HEK293 (cell line): ENCODE data around the gene CREB5.

ENCODE experiments used
- CTCF ChIA-PET: fragments of 350-600 bp; formaldehyde crosslinking; extraction: SDS; loops from one replicate; lab custom pipeline; 2021; ENCODE audit warnings: antibody characterized with exemption; lab: Yijun Ruan, JAX
- POLR2A ChIA-PET: fragments of 300-600 bp; formaldehyde crosslinking; extraction: SDS; loops from one replicate; lab custom pipeline; 2020; ENCODE audit warnings: antibody characterized with exemption, inconsistent platforms; lab: Yijun Ruan, JAX
- H3K27ac ChIP-seq: fragments of 200-500 bp; sonication (Bioruptor generic); 2 replicates; pipeline ENCODE4 v1.5.1; 2014; ENCODE audit warnings: low read depth, low read length, control low read depth, inconsistent platforms; ENCODE audit errors: extremely low read depth
- H3K36me3 ChIP-seq, 2 experiments: fragments of 200-500 bp in 1 of 2; sonication (Bioruptor generic) in 1 of 2; 1 replicate in 1 of 2; 2 replicates in 1 of 2; pipeline ENCODE4 v1.5.1; 2014 to 2017; ENCODE audit warnings: inconsistent platforms in 2 of 2, low read length in 2 of 2; ENCODE audit not compliant: control insufficient read depth in 2 of 2, insufficient read depth in 1 of 2
- H3K4me1 ChIP-seq: fragments of 200-500 bp; sonication (Bioruptor generic); 2 replicates; pipeline ENCODE4 v1.5.1; 2014; ENCODE audit warnings: mild to moderate bottlenecking, low read length, inconsistent platforms; ENCODE audit not compliant: control insufficient read depth, insufficient read depth
- H3K4me3 ChIP-seq: 2 replicates; pipeline ENCODE4 v1.5.1; 2011; ENCODE audit warnings: low read depth, mild to moderate bottlenecking, control low read depth, low read length, moderate library complexity
- H3K9me3 ChIP-seq: fragments of 200-500 bp; sonication (Bioruptor generic); 2 replicates; pipeline ENCODE4 v1.5.1; 2014; ENCODE audit warnings: low read depth, low read length, inconsistent platforms; ENCODE audit not compliant: control insufficient read depth, insufficient read depth
- GFI1B ChIP-seq: fragments of 450-650 bp; formaldehyde crosslinking; IDR thresholded peaks from 2 replicates; pipeline ENCODE4 v1.5.1; 2016; ENCODE audit warnings: missing biosample characterization, missing genetic modification characterization
- GLI2 ChIP-seq: fragments of 450-650 bp; formaldehyde crosslinking; IDR thresholded peaks from 2 replicates; pipeline ENCODE4; 2017; ENCODE audit warnings: missing biosample characterization, missing genetic modification characterization, low read depth, borderline replicate concordance
- HOXC10 ChIP-seq: sonication (generic); formaldehyde crosslinking; IDR thresholded peaks from 2 replicates; pipeline ENCODE4 v1.8.1; 2023; ENCODE audit warnings: mild to moderate bottlenecking, missing genetic modification reagents
- HOXD13 ChIP-seq: sonication (generic); formaldehyde crosslinking; IDR thresholded peaks from 2 replicates; pipeline ENCODE4 v1.8.0; 2022; ENCODE audit warnings: missing genetic modification reagents, borderline replicate concordance
- OVOL3 ChIP-seq: fragments of 450-650 bp; formaldehyde crosslinking; IDR thresholded peaks from 2 replicates; pipeline ENCODE4 v1.5.1; 2016; ENCODE audit warnings: missing biosample characterization, missing genetic modification characterization
- SCRT1 ChIP-seq: fragments of 450-650 bp; formaldehyde crosslinking; IDR thresholded peaks from 2 replicates; pipeline ENCODE4 v1.5.1; 2016; ENCODE audit warnings: missing biosample characterization, missing genetic modification characterization, borderline replicate concordance
- SP3 ChIP-seq: fragments of 450-650 bp; formaldehyde crosslinking; IDR thresholded peaks from 2 replicates; pipeline ENCODE4 v1.5.1; 2016; ENCODE audit warnings: missing biosample characterization, missing genetic modification characterization
- ZBTB8A ChIP-seq: fragments of 450-650 bp; formaldehyde crosslinking; IDR thresholded peaks from 2 replicates; pipeline ENCODE4 v1.5.1; 2016; ENCODE audit warnings: missing biosample characterization, missing genetic modification characterization
- ZEB2 ChIP-seq: fragments of 450-650 bp; formaldehyde crosslinking; IDR thresholded peaks from 2 replicates; pipeline ENCODE4 v1.5.1; 2016; ENCODE audit warnings: missing biosample characterization, missing genetic modification characterization
- ZIC2 ChIP-seq: fragments of 450-650 bp; formaldehyde crosslinking; IDR thresholded peaks from 2 replicates; pipeline ENCODE4 v1.5.1; 2016; ENCODE audit warnings: missing biosample characterization, missing genetic modification characterization
- ZNF155 ChIP-seq: fragments of 450-650 bp; formaldehyde crosslinking; IDR thresholded peaks from 2 replicates; pipeline ENCODE4 v1.5.1; 2016; ENCODE audit warnings: missing biosample characterization, missing genetic modification characterization
- ZNF19 ChIP-seq: fragments of 450-650 bp; formaldehyde crosslinking; IDR thresholded peaks from 2 replicates; pipeline ENCODE4; 2016; ENCODE audit warnings: missing biosample characterization, missing genetic modification characterization, low read depth
- ZNF202 ChIP-seq: fragments of 450-650 bp; formaldehyde crosslinking; IDR thresholded peaks from 2 replicates; pipeline ENCODE4 v1.5.1; 2016; ENCODE audit warnings: missing biosample characterization, missing genetic modification characterization, borderline replicate concordance
- ZNF223 ChIP-seq: fragments of 450-650 bp; formaldehyde crosslinking; IDR thresholded peaks from 2 replicates; pipeline ENCODE4 v1.5.1; 2016; ENCODE audit warnings: missing biosample characterization, missing genetic modification characterization
- ZNF324 ChIP-seq: fragments of 450-650 bp; formaldehyde crosslinking; IDR thresholded peaks from 2 replicates; pipeline ENCODE4 v1.5.1; 2016; ENCODE audit warnings: missing biosample characterization, missing genetic modification characterization
- ZNF624 ChIP-seq: fragments of 450-650 bp; formaldehyde crosslinking; IDR thresholded peaks from 2 replicates; pipeline ENCODE4 v1.5.1; 2017; ENCODE audit warnings: missing biosample characterization, missing genetic modification characterization
- ZNF629 ChIP-seq: fragments of 450-650 bp; formaldehyde crosslinking; IDR thresholded peaks from 2 replicates; pipeline ENCODE4 v1.5.1; 2017; ENCODE audit warnings: missing biosample characterization, missing genetic modification characterization
- ZNF664 ChIP-seq: fragments of 450-650 bp; formaldehyde crosslinking; IDR thresholded peaks from 2 replicates; pipeline ENCODE4 v1.5.1; 2016; ENCODE audit warnings: missing biosample characterization, missing genetic modification characterization
- ZNF701 ChIP-seq: fragments of 450-650 bp; formaldehyde crosslinking; IDR thresholded peaks from 2 replicates; pipeline ENCODE4 v1.5.1; 2016; ENCODE audit warnings: missing biosample characterization, missing genetic modification characterization
- ZNF76 ChIP-seq: fragments of 450-650 bp; formaldehyde crosslinking; IDR thresholded peaks from 2 replicates; pipeline ENCODE4; 2016; ENCODE audit warnings: low read depth, missing biosample characterization, missing genetic modification characterization, borderline replicate concordance
- ZNF768 ChIP-seq: fragments of 450-650 bp; formaldehyde crosslinking; IDR thresholded peaks from 2 replicates; pipeline ENCODE4 v1.5.1; 2018; ENCODE audit warnings: missing biosample characterization, mild to moderate bottlenecking, missing genetic modification characterization
- TF ChIP-seq, protein P1 (sequence below): fragments of 450-650 bp; formaldehyde crosslinking; IDR thresholded peaks from 2 replicates; pipeline ENCODE4 v1.5.1; 2016; ENCODE audit warnings: missing biosample characterization, missing genetic modification characterization
- TF ChIP-seq, protein P2 (sequence below): fragments of 450-650 bp; formaldehyde crosslinking; IDR thresholded peaks from 2 replicates; pipeline ENCODE4 v1.5.1; 2016; ENCODE audit warnings: missing biosample characterization, missing genetic modification characterization
- TF ChIP-seq, protein P3 (sequence below): fragments of 450-650 bp; formaldehyde crosslinking; IDR thresholded peaks from 2 replicates; pipeline ENCODE4 v1.5.1; 2016; ENCODE audit warnings: missing biosample characterization, missing genetic modification characterization
- TF ChIP-seq, protein P4 (sequence below): fragments of 450-650 bp; formaldehyde crosslinking; IDR thresholded peaks from 2 replicates; pipeline ENCODE4 v1.5.1; 2016; ENCODE audit warnings: missing biosample characterization, missing genetic modification characterization, low read depth
- TF ChIP-seq, protein P5 (sequence below): fragments of 450-650 bp; formaldehyde crosslinking; conservative IDR thresholded peaks from 2 replicates; pipeline ENCODE4 v1.5.1; 2016; ENCODE audit warnings: low read depth, missing biosample characterization, missing genetic modification characterization

The CREB5 gene

DNA sequence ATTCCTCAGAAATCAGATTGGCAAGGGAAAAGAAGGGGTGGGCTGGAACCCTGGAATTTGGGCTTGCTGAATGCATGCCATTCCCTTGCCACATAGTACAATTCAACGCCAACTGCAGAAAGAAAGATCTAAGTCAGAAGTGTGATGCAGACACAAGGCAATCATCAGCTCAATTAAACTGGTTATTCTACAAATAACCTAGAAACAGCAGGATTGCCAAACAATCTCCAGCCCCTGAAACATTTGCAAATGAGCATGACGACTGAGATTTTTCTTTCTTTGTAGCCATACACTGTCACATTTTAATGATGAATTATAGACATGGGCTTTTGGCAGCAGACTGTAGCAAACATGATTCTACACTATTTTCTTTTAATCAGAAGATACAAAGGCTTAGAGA, 16.5 kb upstream of the CREB5 start (continued):
- TF ChIP-seq, protein P1, sequence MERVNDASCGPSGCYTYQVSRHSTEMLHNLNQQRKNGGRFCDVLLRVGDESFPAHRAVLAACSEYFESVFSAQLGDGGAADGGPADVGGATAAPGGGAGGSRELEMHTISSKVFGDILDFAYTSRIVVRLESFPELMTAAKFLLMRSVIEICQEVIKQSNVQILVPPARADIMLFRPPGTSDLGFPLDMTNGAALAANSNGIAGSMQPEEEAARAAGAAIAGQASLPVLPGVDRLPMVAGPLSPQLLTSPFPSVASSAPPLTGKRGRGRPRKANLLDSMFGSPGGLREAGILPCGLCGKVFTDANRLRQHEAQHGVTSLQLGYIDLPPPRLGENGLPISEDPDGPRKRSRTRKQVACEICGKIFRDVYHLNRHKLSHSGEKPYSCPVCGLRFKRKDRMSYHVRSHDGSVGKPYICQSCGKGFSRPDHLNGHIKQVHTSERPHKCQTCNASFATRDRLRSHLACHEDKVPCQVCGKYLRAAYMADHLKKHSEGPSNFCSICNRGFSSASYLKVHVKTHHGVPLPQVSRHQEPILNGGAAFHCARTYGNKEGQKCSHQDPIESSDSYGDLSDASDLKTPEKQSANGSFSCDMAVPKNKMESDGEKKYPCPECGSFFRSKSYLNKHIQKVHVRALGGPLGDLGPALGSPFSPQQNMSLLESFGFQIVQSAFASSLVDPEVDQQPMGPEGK (tag by site-specific recombination) = no peak
- TF ChIP-seq GFI1B = peak; percentile 31; the same call in 1 of the 2 replicates
- TF ChIP-seq ZNF76 = no peak
- no peak for TF ChIP-seq ZNF629 (tag by site-specific recombination)
- TF ChIP-seq, protein P2, sequence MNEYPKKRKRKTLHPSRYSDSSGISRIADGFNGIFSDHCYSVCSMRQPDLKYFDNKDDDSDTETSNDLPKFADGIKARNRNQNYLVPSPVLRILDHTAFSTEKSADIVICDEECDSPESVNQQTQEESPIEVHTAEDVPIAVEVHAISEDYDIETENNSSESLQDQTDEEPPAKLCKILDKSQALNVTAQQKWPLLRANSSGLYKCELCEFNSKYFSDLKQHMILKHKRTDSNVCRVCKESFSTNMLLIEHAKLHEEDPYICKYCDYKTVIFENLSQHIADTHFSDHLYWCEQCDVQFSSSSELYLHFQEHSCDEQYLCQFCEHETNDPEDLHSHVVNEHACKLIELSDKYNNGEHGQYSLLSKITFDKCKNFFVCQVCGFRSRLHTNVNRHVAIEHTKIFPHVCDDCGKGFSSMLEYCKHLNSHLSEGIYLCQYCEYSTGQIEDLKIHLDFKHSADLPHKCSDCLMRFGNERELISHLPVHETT (tag by site-specific recombination) = no peak
- no peak for TF ChIP-seq HOXD13 (CRISPR knock-in tag)

DNA sequence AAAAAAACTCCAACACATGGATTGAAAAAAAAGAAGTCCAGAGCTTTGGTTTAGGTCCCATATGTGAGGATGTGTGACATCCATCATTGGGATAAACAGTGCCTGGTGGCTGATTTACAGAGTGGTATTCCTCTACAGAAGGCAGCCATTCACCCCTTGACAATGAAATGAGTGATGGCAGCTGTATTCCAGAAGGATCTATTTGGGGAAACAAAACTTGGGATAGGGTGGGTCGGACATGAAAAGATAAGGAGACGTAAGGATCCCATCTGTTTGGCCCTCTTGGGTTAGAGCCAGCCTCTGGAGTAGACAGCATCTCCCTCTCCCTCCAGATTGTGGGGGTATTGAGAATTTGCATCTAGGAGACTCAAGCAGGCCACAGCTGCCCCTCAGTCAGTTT, 15.2 kb upstream of the CREB5 start:
- TF ChIP-seq ZNF155 (tag by site-specific recombination) (no peak), ZNF324 (no peak), SCRT1 (no peak), ZNF202 (no peak), ZNF664 (tag by site-specific recombination) (no peak), HOXC10 (CRISPR knock-in tag) (no peak), ZNF624 (no peak), ZIC2 (no peak), ZNF223 (tag by site-specific recombination) (no peak), GLI2 (tag by site-specific recombination) (no peak), ZNF701 (tag by site-specific recombination) (no peak), ZNF768 (tag by site-specific recombination) (no peak), ZEB2 (tag by site-specific recombination) (no peak), SP3 (no peak), OVOL3 (tag by site-specific recombination) (no peak), ZNF19 (no peak), ZBTB8A (tag by site-specific recombination) (no peak)
- TF ChIP-seq, protein P3, sequence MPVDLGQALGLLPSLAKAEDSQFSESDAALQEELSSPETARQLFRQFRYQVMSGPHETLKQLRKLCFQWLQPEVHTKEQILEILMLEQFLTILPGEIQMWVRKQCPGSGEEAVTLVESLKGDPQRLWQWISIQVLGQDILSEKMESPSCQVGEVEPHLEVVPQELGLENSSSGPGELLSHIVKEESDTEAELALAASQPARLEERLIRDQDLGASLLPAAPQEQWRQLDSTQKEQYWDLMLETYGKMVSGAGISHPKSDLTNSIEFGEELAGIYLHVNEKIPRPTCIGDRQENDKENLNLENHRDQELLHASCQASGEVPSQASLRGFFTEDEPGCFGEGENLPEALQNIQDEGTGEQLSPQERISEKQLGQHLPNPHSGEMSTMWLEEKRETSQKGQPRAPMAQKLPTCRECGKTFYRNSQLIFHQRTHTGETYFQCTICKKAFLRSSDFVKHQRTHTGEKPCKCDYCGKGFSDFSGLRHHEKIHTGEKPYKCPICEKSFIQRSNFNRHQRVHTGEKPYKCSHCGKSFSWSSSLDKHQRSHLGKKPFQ (tag by site-specific recombination) = no peak
- TF ChIP-seq, protein P4, sequence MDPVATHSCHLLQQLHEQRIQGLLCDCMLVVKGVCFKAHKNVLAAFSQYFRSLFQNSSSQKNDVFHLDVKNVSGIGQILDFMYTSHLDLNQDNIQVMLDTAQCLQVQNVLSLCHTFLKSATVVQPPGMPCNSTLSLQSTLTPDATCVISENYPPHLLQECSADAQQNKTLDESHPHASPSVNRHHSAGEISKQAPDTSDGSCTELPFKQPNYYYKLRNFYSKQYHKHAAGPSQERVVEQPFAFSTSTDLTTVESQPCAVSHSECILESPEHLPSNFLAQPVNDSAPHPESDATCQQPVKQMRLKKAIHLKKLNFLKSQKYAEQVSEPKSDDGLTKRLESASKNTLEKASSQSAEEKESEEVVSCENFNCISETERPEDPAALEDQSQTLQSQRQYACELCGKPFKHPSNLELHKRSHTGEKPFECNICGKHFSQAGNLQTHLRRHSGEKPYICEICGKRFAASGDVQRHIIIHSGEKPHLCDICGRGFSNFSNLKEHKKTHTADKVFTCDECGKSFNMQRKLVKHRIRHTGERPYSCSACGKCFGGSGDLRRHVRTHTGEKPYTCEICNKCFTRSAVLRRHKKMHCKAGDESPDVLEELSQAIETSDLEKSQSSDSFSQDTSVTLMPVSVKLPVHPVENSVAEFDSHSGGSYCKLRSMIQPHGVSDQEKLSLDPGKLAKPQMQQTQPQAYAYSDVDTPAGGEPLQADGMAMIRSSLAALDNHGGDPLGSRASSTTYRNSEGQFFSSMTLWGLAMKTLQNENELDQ = no peak
- TF ChIP-seq, protein P5, sequence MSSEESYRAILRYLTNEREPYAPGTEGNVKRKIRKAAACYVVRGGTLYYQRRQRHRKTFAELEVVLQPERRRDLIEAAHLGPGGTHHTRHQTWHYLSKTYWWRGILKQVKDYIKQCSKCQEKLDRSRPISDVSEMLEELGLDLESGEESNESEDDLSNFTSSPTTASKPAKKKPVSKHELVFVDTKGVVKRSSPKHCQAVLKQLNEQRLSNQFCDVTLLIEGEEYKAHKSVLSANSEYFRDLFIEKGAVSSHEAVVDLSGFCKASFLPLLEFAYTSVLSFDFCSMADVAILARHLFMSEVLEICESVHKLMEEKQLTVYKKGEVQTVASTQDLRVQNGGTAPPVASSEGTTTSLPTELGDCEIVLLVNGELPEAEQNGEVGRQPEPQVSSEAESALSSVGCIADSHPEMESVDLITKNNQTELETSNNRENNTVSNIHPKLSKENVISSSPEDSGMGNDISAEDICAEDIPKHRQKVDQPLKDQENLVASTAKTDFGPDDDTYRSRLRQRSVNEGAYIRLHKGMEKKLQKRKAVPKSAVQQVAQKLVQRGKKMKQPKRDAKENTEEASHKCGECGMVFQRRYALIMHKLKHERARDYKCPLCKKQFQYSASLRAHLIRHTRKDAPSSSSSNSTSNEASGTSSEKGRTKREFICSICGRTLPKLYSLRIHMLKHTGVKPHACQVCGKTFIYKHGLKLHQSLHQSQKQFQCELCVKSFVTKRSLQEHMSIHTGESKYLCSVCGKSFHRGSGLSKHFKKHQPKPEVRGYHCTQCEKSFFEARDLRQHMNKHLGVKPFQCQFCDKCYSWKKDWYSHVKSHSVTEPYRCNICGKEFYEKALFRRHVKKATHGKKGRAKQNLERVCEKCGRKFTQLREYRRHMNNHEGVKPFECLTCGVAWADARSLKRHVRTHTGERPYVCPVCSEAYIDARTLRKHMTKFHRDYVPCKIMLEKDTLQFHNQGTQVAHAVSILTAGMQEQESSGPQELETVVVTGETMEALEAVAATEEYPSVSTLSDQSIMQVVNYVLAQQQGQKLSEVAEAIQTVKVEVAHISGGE = no peak
- TF ChIP-seq, all 188 proteins: peak for 0
- no peaks in the 10 kb centered on the region; the same call in 1 of the 2 replicates for H3K9me3 ChIP-seq
- no peak overlapping the region for H3K27ac ChIP-seq
- H3K4me1 ChIP-seq = peaks cover 4% of the 10 kb centered on the region; the same call in 1 of the 2 replicates
- CTCF ChIA-PET = no interaction called here
- H3K4me3 ChIP-seq = no peak overlapping the region
- H3K36me3 ChIP-seq = no peaks in the 10 kb centered on the region
- POLR2A ChIA-PET = no interaction called here
